H1 (cell line): ENCODE measurements around the gene TMEM178B.

Experiments
- ATF2 ChIP-seq: IDR thresholded peaks from 2 replicates; pipeline ENCODE4 v1.6.1; 2012; ENCODE audit warnings: low read length, inconsistent platforms
- BCL11A ChIP-seq, 2 experiments: IDR thresholded peaks; one replicate each; pipeline ENCODE4 v1.6.1; 2011; ENCODE audit warnings: low read depth in 2 of 2, low read length in 2 of 2, mild to moderate bottlenecking in 2 of 2
- CTCF ChIP-seq, 3 experiments: IDR thresholded peaks; 1 replicate in 2 of 3; 2 replicates in 1 of 3; pipeline versions ENCODE4 v1.5.1 to v1.6.1; 2011; ENCODE audit warnings: low read length in 3 of 3, mild to moderate bottlenecking in 3 of 3, inconsistent platforms in 2 of 3, low read depth in 1 of 3, moderate library complexity in 1 of 3; ENCODE audit not compliant: insufficient read depth in 1 of 3; ENCODE audit errors: control extremely low read depth in 1 of 3
- EZH2 ChIP-seq: fragments of 200-600 bp; sonication (generic); IDR thresholded peaks from 2 replicates; pipeline ENCODE4 v1.7.1; 2012; ENCODE audit warnings: low read depth, mild to moderate bottlenecking, moderate library complexity, low read length, inconsistent platforms; ENCODE audit not compliant: severe bottlenecking
- GABPA ChIP-seq: IDR thresholded peaks from 2 replicates; pipeline ENCODE4 v1.6.1; 2011; ENCODE audit warnings: mild to moderate bottlenecking, low read length, moderate library complexity, borderline replicate concordance; ENCODE audit not compliant: insufficient read depth
- JUND ChIP-seq: IDR thresholded peaks from 2 replicates; pipeline ENCODE4 v1.6.1; 2011; ENCODE audit warnings: mild to moderate bottlenecking, improper control_type of control experiment, low read length
- NRF1 ChIP-seq: IDR thresholded peaks from 2 replicates; pipeline ENCODE4 v1.6.1; 2011; ENCODE audit warnings: mild to moderate bottlenecking, low read depth, low read length, improper control_type of control experiment
- RBBP5 ChIP-seq: IDR thresholded peaks from 2 replicates; pipeline ENCODE4 v1.7.1; 2012; ENCODE audit warnings: low read depth, mild to moderate bottlenecking, inconsistent platforms, low read length, moderate library complexity, borderline replicate concordance
- RXRA ChIP-seq: IDR thresholded peaks from 2 replicates; pipeline ENCODE4 v1.6.1; 2011; ENCODE audit warnings: low read depth, mild to moderate bottlenecking, low read length, moderate library complexity; ENCODE audit not compliant: insufficient read depth
- SP1 ChIP-seq: IDR thresholded peaks from 2 replicates; pipeline ENCODE4 v1.6.1; 2011; ENCODE audit warnings: low read depth, low read length
- SUZ12 ChIP-seq: fragments of 200-600 bp; sonication (generic); IDR thresholded peaks from 2 replicates; pipeline ENCODE4 v1.6.1; 2012; ENCODE audit warnings: mild to moderate bottlenecking, inconsistent platforms, low read length, moderate library complexity, mixed read lengths
- YY1 ChIP-seq: IDR thresholded peaks from 2 replicates; pipeline ENCODE4 v1.6.1; 2011; ENCODE audit warnings: low read depth, mild to moderate bottlenecking, low read length
- TF ChIP-seq, protein P1 (sequence below): IDR thresholded peaks from 2 replicates; pipeline ENCODE4 v1.6.1; 2012; ENCODE audit warnings: inconsistent platforms

GRCh38 chr7:141441837-141442627 lies 368.2 kb downstream of the TMEM178B start:
- TF ChIP-seq BCL11A (IDR thresholded peaks at IDR 0.05; ENCODE audit: low read depth in 2 of 2, low read length in 2 of 2), result no peak
- no peak for TF ChIP-seq CTCF (IDR thresholded peaks at IDR 0.05; ENCODE audit: control extremely low read depth in 1 of 3, insufficient read depth in 1 of 3, low read depth in 1 of 3, low read length in 3 of 3)
- no peak for TF ChIP-seq RBBP5
- TF ChIP-seq ATF2, result no peak
- TF ChIP-seq EZH2, result no peak
- TF ChIP-seq SP1, result no peak
- TF ChIP-seq GABPA, result no peak
- no peak for TF ChIP-seq JUND
- TF ChIP-seq NRF1, result no peak
- TF ChIP-seq, protein P1, sequence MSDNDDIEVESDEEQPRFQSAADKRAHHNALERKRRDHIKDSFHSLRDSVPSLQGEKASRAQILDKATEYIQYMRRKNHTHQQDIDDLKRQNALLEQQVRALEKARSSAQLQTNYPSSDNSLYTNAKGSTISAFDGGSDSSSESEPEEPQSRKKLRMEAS, result no peak
- TF ChIP-seq SUZ12, result no peak
- TF ChIP-seq RXRA, result no peak
- TF ChIP-seq YY1, result no peak
